Cardiac septum (tissue), 1 donor: ENCODE results near the gene KCNH6. TPM values are rescaled to one million over a fixed set of nuclear protein-coding genes. Genes with fewer than 3 reads are reported as not detected.

Experiments
- DNase-seq: peaks from one replicate; pipeline ENCODE4 v3.0.0-alpha.2; 2020; ENCODE audit warnings: low spot score
- intact Hi-C: fragments of 100-400 bp; cut with DNase I; formaldehyde crosslinking; loops from one replicate; pipeline ENCODE4 v1.14.0; 2022
- long read RNA-seq: library from polyadenylated mRNA; unstranded; transcript quantifications from one replicate; pipeline ENCODE4 v2.0.0, GENCODE V29; 2021
- total RNA-seq: library from RNA; stranded (reverse); fragmentation: NEBNext Ultra II Directional; extraction: Animal tissue kit (Norgen Biotek cat#: 25700); gene quantifications from one replicate; pipeline ENCODE4 v1.2.1, GENCODE V29; 2021
- donor health status: DM: no; HTN: no; CAD: no.

KCNH6 gene
- not detected for total RNA-seq
- long read RNA-seq = 0 reads

GRCh38 chr17:63523253-63523855, at the start of gene KCNH6:
KCNH6 (plus strand) TSS chr17:63523358; CDS start chr17:63523414, 56 bp downstream.
- DNase-seq = no peak
- intact Hi-C loops = no loop called here

- intact Hi-C loops = no loop called here
- no peak for DNase-seq
Observed at GRCh38 chr17:63474174-63474573, 49.0 kb upstream of the KCNH6 start.

- intact Hi-C loops = loop anchor here (5.0 kb wide), 1 partner anchor 137 kb away; no protein-coding TSS in a partner anchor
- no peak for DNase-seq
Observed at GRCh38 chr17:63474586-63475460, 48.3 kb upstream of the KCNH6 start.

GRCh38 chr17:63475491-63476412, 47.4 kb upstream of the KCNH6 start:
- DNase-seq = no peak

GRCh38 chr17:63476459-63476853, 46.7 kb upstream of the KCNH6 start:
- DNase-seq = no peak
- intact Hi-C loops = loop anchor here (5.0 kb wide), 1 partner anchor 136 kb away; no protein-coding TSS in a partner anchor

More at GRCh38 chr17:63475491-63476412, 47.4 kb upstream of the KCNH6 start:
- intact Hi-C loops = loop anchor here (5.0 kb wide), 1 partner anchor 137 kb away; no protein-coding TSS in a partner anchor

GRCh38 chr17:63476854-63477479, 46.2 kb upstream of the KCNH6 start, which contains the start of gene ACE:
ACE (plus strand) TSS chr17:63477061; CDS start chr17:63477095, 34 bp downstream.
- intact Hi-C loops = loop anchor here (5.0 kb wide), 1 partner anchor 135 kb away; no protein-coding TSS in a partner anchor
- DNase-seq = no peak

- intact Hi-C loops = loop anchor here (2.0 to 5.0 kb wide), 2 partner anchors 35 to 135 kb away; no protein-coding TSS in a partner anchor
- no peak for DNase-seq
Observed at GRCh38 chr17:63477480-63478440, 45.4 kb upstream of the KCNH6 start.

GRCh38 chr17:63478814-63479494, 44.2 kb upstream of the KCNH6 start:
- DNase-seq = peak; percentile 88
- intact Hi-C loops = loop anchor here (1.0 to 5.0 kb wide), 3 partner anchors 36 to 133 kb away; no protein-coding TSS in a partner anchor

GRCh38 chr17:63479495-63480184, 43.5 kb upstream of the KCNH6 start:
- no peak for DNase-seq
- intact Hi-C loops = loop anchor here (1.0 to 5.0 kb wide), 3 partner anchors 37 to 133 kb away; no protein-coding TSS in a partner anchor

GRCh38 chr17:63480192-63480784, 42.9 kb upstream of the KCNH6 start:
- DNase-seq = no peak
- intact Hi-C loops = no loop called here

GRCh38 chr17:63480826-63481487, 42.2 kb upstream of the KCNH6 start:
- intact Hi-C loops = no loop called here
- DNase-seq = no peak

- intact Hi-C loops = no loop called here
- no peak for DNase-seq
Observed at GRCh38 chr17:63481488-63481870, 41.7 kb upstream of the KCNH6 start.

- no peak for DNase-seq
- intact Hi-C loops = no loop called here
Observed at GRCh38 chr17:63482509-63482908, 40.6 kb upstream of the KCNH6 start.

GRCh38 chr17:63483038-63483437, 40.1 kb upstream of the KCNH6 start:
- intact Hi-C loops = no loop called here
- DNase-seq = no peak

- DNase-seq = no peak
- intact Hi-C loops = no loop called here
Observed at GRCh38 chr17:63483655-63484575, 39.2 kb upstream of the KCNH6 start.
